Tibial nerve (tissue), 4 donors: ENCODE measurements around the gene ARHGAP26. TPM values are rescaled to one million over a fixed set of nuclear protein-coding genes. Genes with fewer than 3 reads are reported as not detected.
A peak's percentile ranks its signal among the peaks of the same experiment; 100 is the strongest.

ENCODE experiments used
- DNase-seq, 2 donors: peaks; one replicate each; pipeline ENCODE4 v3.0.0-alpha.2; 2019; ENCODE audit warnings: low spot score in 2 of 2
- H3K27ac ChIP-seq, 4 donors: fragments of 200-600 bp; sonication (generic) in 3 of 4; one replicate each; pipeline ENCODE4 v1.5.1; 2017 to 2019; ENCODE audit warnings: mild to moderate bottlenecking in 1 of 4
- H3K27me3 ChIP-seq, 2 donors: fragments of 200-600 bp; sonication (generic) in 1 of 2; one replicate each; pipeline versions ENCODE4 v1.5.1 to v1.6.0; 2017 to 2019
- H3K36me3 ChIP-seq, 3 donors: fragments of 200-600 bp; sonication (generic); one replicate each; pipeline ENCODE4 v1.5.1; 2018 to 2019
- H3K4me1 ChIP-seq, 4 donors: fragments of 200-600 bp; sonication (generic) in 3 of 4; one replicate each; pipeline ENCODE4 v1.5.1; 2017 to 2019
- H3K4me3 ChIP-seq, 4 donors: fragments of 200-600 bp; sonication (generic) in 3 of 4; one replicate each; pipeline ENCODE4 v1.5.1; 2017 to 2019; ENCODE audit warnings: mild to moderate bottlenecking in 1 of 4, moderate library complexity in 1 of 4
- H3K9me3 ChIP-seq, 4 donors: fragments of 200-600 bp; sonication (generic) in 3 of 4; one replicate each; pipeline ENCODE4 v1.5.1; 2017 to 2019
- EP300 ChIP-seq, 2 donors: sonication (generic); formaldehyde crosslinking; IDR thresholded peaks; one replicate each; pipeline ENCODE4 v1.6.1; 2017; ENCODE audit warnings: antibody characterized with exemption in 2 of 2, mild to moderate bottlenecking in 1 of 2
- POLR2A ChIP-seq, 2 donors: fragments of 450-650 bp; IDR thresholded peaks; one replicate each; pipeline ENCODE4 v1.6.1; 2017; ENCODE audit warnings: antibody characterized with exemption in 2 of 2, mild to moderate bottlenecking in 2 of 2, moderate library complexity in 2 of 2
- WGBS, 2 donors: methylation state at CpG; one replicate each; pipeline ENCODE4 v1.1.5; 2018; 5-methylcytosine and 5-hydroxymethylcytosine counted together
- total RNA-seq, 4 donors: library from RNA; depleted of rRNA; stranded (reverse); fragments of >200 nt; gene quantifications; one replicate each; pipeline ENCODE4 v1.1.0, GENCODE V29; 2016
- TF ChIP-seq, protein P1 (sequence below), 5 experiments: fragments of 200-600 bp in 3 of 5; fragments of 450-650 bp in 2 of 5; sonication (generic) in 3 of 5; IDR thresholded peaks; one replicate each; pipeline ENCODE4 v1.5.1; 2016 to 2019; ENCODE audit warnings: antibody characterized with exemption in 5 of 5, mild to moderate bottlenecking in 3 of 5, moderate library complexity in 2 of 5

The ARHGAP26 gene
- total RNA-seq, 4 donors from 2014 or later, result 33.7 to 77.8 (median 57.8) TPM

DNA sequence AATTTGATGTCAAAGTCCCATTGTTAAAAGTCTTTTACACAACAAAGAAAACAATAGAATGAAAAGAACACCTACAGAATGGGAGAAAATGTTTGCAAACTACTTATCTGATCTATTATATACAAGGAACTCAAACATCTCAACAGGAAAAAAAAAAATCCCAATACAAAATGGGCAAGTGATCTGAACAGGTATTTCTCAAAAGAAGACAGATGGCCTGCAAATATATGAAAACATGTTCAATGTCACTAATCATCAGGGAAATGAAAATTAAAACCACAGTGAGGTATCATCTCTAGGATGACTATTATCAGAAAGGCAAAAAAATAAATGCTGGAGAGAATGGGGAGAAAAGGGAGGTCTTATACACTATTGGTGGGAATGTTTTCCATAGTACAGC lies 301.8 kb downstream of the ARHGAP26 start:
- Histone ChIP-seq H3K4me1 (peaks cover 0 to 8% (median 0%) of the 10 kb centered on the region in 4 donors), H3K4me3 (no peak overlapping the region), H3K27ac (no peak overlapping the region), H3K9me3 (peaks cover 0 to 3% (median 0%) of the 10 kb centered on the region in 4 donors), H3K36me3 (peaks cover 0 to 32% (median 0%) of the 10 kb centered on the region in 3 donors), H3K27me3 (no peaks in the 10 kb centered on the region)
- no peak for DNase-seq
- TF ChIP-seq, protein P1, sequence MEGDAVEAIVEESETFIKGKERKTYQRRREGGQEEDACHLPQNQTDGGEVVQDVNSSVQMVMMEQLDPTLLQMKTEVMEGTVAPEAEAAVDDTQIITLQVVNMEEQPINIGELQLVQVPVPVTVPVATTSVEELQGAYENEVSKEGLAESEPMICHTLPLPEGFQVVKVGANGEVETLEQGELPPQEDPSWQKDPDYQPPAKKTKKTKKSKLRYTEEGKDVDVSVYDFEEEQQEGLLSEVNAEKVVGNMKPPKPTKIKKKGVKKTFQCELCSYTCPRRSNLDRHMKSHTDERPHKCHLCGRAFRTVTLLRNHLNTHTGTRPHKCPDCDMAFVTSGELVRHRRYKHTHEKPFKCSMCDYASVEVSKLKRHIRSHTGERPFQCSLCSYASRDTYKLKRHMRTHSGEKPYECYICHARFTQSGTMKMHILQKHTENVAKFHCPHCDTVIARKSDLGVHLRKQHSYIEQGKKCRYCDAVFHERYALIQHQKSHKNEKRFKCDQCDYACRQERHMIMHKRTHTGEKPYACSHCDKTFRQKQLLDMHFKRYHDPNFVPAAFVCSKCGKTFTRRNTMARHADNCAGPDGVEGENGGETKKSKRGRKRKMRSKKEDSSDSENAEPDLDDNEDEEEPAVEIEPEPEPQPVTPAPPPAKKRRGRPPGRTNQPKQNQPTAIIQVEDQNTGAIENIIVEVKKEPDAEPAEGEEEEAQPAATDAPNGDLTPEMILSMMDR (IDR thresholded peaks at IDR 0.05), result no peak
- TF ChIP-seq POLR2A (IDR thresholded peaks at IDR 0.05), result no peak
- no peak for TF ChIP-seq EP300 (IDR thresholded peaks at IDR 0.05)

DNA sequence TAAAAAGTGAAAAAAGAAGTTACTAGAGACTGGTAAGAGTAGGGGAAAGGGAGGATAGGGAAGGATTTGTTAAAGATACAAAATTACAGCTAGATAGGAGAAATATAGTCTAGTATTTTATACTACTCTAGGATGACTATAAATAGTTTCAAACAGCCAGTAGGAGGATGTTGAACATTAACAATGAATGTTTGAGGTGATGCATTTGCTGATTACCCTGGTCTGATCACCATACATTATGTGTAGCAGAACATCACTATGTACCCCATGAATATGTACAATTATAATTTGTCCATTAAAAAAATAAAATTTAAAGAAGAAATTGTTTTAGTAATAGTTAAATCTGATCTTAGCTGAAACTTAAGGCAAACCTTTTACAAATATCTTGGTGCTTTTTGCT lies 302.6 kb downstream of the ARHGAP26 start:
- H3K4me3 ChIP-seq, result no peak overlapping the region
- no peak for DNase-seq
- TF ChIP-seq POLR2A (IDR thresholded peaks at IDR 0.05) (no peak), EP300 (IDR thresholded peaks at IDR 0.05) (no peak)
- TF ChIP-seq, protein P1 (IDR thresholded peaks at IDR 0.05), result no peak
- H3K9me3 ChIP-seq, result peaks cover 0 to 3% (median 0%) of the 10 kb centered on the region in 4 donors
- peaks cover 0 to 32% (median 0%) of the 10 kb centered on the region in 3 donors for H3K36me3 ChIP-seq
- H3K27me3 ChIP-seq, result no peaks in the 10 kb centered on the region
- peaks cover 0 to 4% (median 0%) of the 10 kb centered on the region in 4 donors for H3K4me1 ChIP-seq
- H3K27ac ChIP-seq, result no peak overlapping the region

DNA sequence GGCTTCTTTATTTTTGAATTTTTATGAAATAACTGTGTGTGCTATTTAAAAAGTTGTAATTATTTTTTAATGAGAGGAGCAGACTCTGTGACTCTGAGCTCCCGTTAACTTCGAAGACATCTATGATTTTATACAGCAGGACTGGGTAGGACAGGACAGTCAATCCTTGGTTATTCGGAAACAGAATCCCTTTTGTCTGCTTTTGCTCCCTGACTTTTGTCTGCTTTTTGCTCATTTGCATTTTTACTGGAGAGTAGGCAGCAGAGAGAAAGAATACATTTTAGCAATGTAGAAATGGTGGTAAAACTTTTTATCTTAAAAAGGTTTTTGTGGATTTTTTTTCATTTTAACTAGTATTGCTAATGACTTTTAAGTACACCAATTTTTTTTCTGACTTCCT lies 303.6 kb downstream of the ARHGAP26 start:
- H3K36me3 ChIP-seq, result peaks cover 0 to 23% (median 0%) of the 10 kb centered on the region in 3 donors

DNA sequence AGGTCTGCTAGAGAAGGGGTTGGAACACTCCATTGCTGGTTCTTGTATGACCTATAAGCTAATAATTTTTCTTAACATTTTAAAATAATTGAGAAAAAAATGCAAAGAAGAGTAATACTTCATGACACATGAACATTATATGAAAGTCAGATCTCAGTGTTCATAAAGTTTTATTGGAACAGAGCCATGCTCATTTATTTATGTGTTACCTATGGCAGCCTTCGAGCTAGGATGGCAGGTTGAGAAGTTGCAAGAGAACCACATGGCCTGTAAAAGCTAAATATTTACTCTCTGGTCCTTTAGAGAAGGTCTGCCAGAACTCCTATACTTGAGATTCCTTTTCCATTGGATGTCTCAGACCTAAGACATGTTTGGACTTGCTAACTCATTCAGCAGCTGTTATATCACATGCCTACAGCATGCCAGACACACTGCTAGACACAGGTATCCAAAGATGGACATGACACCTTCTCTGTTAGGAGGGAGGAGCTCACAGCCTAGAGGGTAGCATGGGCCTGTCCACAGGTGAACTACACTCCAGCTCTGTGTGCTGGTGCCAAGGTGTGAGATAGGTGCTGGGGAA lies 304.3 kb downstream of the ARHGAP26 start:
- H3K9me3 ChIP-seq, result peaks cover 0 to 3% (median 0%) of the 10 kb centered on the region in 4 donors

More for the DNA sequence above, 303.6 kb downstream of the ARHGAP26 start:
- WGBS, 2 donors, result 49 to 50% methylated on average over 3 of the region's 3 CpGs
- DNase-seq, result no peak
- TF ChIP-seq POLR2A (IDR thresholded peaks at IDR 0.05) (no peak), EP300 (IDR thresholded peaks at IDR 0.05) (no peak)
- TF ChIP-seq, protein P1 (IDR thresholded peaks at IDR 0.05), result no peak
- H3K27me3 ChIP-seq, result no peaks in the 10 kb centered on the region
- peaks cover 0 to 14% (median 0%) of the 10 kb centered on the region in 4 donors for H3K4me1 ChIP-seq
- peaks cover 0 to 3% (median 0%) of the 10 kb centered on the region in 4 donors for H3K9me3 ChIP-seq
- H3K4me3 ChIP-seq, result no peak overlapping the region
- peak overlapping the region in 1 of 4 donors; percentile 8 for H3K27ac ChIP-seq

DNA sequence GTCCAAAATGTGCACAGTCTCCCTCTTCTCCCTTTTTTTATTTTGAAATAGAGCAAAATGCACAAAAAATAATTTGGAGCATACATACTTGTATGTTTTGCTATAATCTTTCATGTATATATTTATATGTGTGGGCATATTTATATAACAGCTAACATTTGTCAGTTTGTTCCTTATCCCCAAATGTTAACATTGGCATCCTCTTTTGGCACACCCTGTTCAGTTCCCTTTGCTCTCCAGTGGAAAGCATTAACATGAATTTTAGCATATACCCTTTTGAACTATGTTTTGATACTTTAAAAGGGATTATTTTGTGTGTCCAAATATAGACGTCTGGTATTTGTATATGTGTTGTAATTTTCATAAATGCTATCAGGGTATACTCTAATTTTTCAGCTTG lies 306.2 kb downstream of the ARHGAP26 start:
- H3K4me3 ChIP-seq, result no peak overlapping the region
- no peaks in the 10 kb centered on the region for H3K27me3 ChIP-seq
- peaks cover 0 to 3% (median 0%) of the 10 kb centered on the region in 3 donors for H3K36me3 ChIP-seq
- 49 to 69% methylated on average over 1 of the region's 1 CpG for WGBS, 2 donors
- H3K27ac ChIP-seq, result no peak overlapping the region
- DNase-seq, result no peak
- TF ChIP-seq, protein P1 (IDR thresholded peaks at IDR 0.05), result no peak
- no peak for TF ChIP-seq POLR2A (IDR thresholded peaks at IDR 0.05)
- no peak for TF ChIP-seq EP300 (IDR thresholded peaks at IDR 0.05)
- H3K9me3 ChIP-seq, result peaks cover 0 to 3% (median 0%) of the 10 kb centered on the region in 4 donors
- H3K4me1 ChIP-seq, result peaks cover 0 to 17% (median 0%) of the 10 kb centered on the region in 4 donors

More for the DNA sequence above, 304.3 kb downstream of the ARHGAP26 start:
- no peak for DNase-seq
- 84 to 94% methylated on average over 1 of the region's 1 CpG for WGBS, 2 donors
- TF ChIP-seq POLR2A (IDR thresholded peaks at IDR 0.05), result no peak
- TF ChIP-seq, protein P1 (IDR thresholded peaks at IDR 0.05), result no peak
- no peak for TF ChIP-seq EP300 (IDR thresholded peaks at IDR 0.05)
- H3K36me3 ChIP-seq, result peaks cover 0 to 16% (median 0%) of the 10 kb centered on the region in 3 donors
- no peaks in the 10 kb centered on the region for H3K27me3 ChIP-seq
- peaks cover 0 to 17% (median 0%) of the 10 kb centered on the region in 4 donors for H3K4me1 ChIP-seq
- no peak overlapping the region for H3K27ac ChIP-seq
- no peak overlapping the region for H3K4me3 ChIP-seq
